ENCODE data around the gene KCNAB2.

KCNAB2 gene

GRCh38 chr1:6033124-6033523 is 12.6 kb upstream of the KCNAB2 start:
- DNase-seq (ENCODE audit: low read depth) = no peak
- TF ChIP-seq CTCF (conservative IDR thresholded peaks at IDR 0.05; ENCODE audit: control insufficient read depth, insufficient read depth, low read depth, low read length) = no peak
- H3K4me3 ChIP-seq (ENCODE audit: control insufficient read depth, low read depth, low read length) = no peak overlapping the region

GRCh38 chr1:6033986-6034749 is 11.5 kb upstream of the KCNAB2 start:
- DNase-seq (ENCODE audit: low read depth) = peak; percentile 23
- peak; percentile 59 for TF ChIP-seq CTCF (conservative IDR thresholded peaks at IDR 0.05; ENCODE audit: control insufficient read depth, insufficient read depth, low read depth, low read length)
- no peak overlapping the region for H3K4me3 ChIP-seq (ENCODE audit: control insufficient read depth, low read depth, low read length)

GRCh38 chr1:6034750-6035096 is 11.0 kb upstream of the KCNAB2 start:
- TF ChIP-seq CTCF (conservative IDR thresholded peaks at IDR 0.05; ENCODE audit: control insufficient read depth, insufficient read depth, low read depth, low read length) = no peak
- H3K4me3 ChIP-seq (ENCODE audit: control insufficient read depth, low read depth, low read length) = no peak overlapping the region
- DNase-seq (ENCODE audit: low read depth) = no peak

- no peak for DNase-seq (ENCODE audit: low read depth)
- TF ChIP-seq CTCF (conservative IDR thresholded peaks at IDR 0.05; ENCODE audit: control insufficient read depth, insufficient read depth, low read depth, low read length) = no peak
- H3K4me3 ChIP-seq (ENCODE audit: control insufficient read depth, low read depth, low read length) = no peak overlapping the region
Measured at GRCh38 chr1:6035303-6035702, 10.4 kb upstream of the KCNAB2 start.

GRCh38 chr1:6035719-6036118 is 10.0 kb upstream of the KCNAB2 start:
- TF ChIP-seq CTCF (conservative IDR thresholded peaks at IDR 0.05; ENCODE audit: control insufficient read depth, insufficient read depth, low read depth, low read length) = no peak
- DNase-seq (ENCODE audit: low read depth) = no peak
- no peak overlapping the region for H3K4me3 ChIP-seq (ENCODE audit: control insufficient read depth, low read depth, low read length)

GRCh38 chr1:6037338-6037762 is 8.3 kb upstream of the KCNAB2 start:
- TF ChIP-seq CTCF (conservative IDR thresholded peaks at IDR 0.05; ENCODE audit: control insufficient read depth, insufficient read depth, low read depth, low read length) = no peak
- H3K4me3 ChIP-seq (ENCODE audit: control insufficient read depth, low read depth, low read length) = no peak overlapping the region
- peak; percentile 80 for DNase-seq (ENCODE audit: low read depth)
